HG02884 (cell line): Measurements from ENCODE around the gene GNAZ.

Experiments
- ATAC-seq: cut with Tn5 transposase; IDR thresholded peaks from one replicate; pipeline ENCODE4 v1.9.1; 2021; ENCODE audit warnings: mild to moderate bottlenecking, moderate library complexity; ENCODE audit not compliant: unreplicated experiment

GNAZ gene

GRCh38 chr22:23091760-23092159 lies 21.4 kb downstream of the GNAZ start:
- no peak for ATAC-seq

DNA sequence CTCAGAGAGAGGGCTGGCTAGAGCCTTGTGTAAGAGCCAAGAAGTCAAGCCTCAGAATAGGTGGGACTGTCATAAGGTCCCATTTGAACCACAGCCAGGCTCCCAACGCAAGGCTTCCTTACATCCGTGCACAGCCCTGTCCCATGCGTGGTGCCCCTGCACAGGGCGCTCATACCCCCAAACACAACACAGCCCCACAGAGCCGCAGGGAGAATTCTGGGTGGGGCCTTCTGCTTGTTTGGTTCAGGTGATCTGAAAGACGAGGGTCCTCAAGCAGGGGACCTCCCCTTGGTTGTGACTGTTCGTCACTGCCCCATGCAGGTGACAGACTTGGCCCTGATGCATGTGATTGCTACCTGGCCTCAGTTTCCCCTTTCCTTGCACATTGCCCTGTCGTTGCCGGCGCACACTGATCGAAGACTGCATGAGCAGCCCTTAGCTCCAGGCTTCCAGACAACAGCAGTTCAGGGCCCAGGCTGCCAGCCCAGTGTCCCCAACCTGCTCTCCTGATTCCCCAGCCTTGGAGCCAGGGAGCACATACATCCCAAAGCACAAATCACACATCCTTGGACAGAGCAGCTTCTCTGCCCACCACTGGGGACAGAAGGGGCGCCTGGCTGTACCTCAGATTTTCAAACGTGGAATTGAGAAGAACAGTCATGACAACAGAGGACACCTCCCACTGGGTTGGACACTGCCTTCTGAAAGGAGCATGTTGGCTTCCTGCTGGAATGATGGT lies 22.1 kb downstream of the GNAZ start:
- no peak for ATAC-seq

GRCh38 chr22:23093051-23093788 lies 22.9 kb downstream of the GNAZ start:
- no peak for ATAC-seq

- no peak for ATAC-seq
These were observed 23.9 kb downstream of the GNAZ start for GRCh38 chr22:23094260-23094659.

DNA sequence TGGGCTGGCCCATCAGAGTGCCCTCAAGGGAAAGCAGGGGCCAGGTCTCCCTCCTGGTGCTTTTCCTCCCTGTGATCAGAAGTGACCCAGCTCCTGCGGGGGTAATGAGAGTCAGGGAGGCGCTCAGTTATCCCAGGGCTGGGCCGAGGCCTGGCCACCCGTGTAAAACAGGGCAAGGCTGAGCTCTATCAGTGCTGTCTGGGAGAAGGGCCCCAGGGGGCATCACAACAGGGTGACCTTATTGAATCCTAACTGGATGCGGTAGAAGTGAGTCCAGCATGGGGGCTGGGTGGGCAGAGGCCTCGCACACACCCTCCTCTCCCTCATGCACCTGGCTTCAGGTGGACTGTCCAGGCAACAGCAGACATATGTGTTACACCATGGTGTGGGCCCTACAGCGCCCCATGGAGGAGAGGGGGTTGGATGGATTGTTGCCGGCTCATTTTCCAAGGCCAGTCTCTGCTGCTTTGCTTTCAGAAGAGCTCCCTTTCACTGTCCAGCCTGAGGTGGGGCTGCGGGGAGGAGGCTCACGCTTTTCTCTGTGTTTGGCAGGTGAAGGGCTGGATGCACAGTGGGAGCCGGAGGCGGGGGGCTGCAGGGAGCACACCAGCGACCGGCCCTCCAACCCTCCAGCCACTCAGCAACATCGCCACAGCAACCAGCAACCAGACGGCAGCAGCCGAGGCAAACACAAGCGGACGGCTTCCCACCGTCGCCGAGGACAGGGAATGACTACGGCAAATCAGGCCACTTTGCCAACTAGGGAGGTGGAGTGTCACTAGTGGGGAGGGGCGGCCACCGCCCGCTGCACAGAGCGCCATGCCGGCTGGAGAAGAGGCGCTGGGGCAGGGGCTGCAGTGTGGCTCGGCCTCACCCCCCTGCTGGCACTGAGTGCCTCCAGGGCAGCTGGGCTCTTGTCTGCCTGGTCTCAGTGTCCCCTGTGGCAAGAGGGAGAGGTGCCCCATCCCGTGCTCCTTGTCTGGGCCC lies 24.7 kb downstream of the GNAZ start:
- no peak for ATAC-seq

- ATAC-seq = no peak
These were observed 25.5 kb downstream of the GNAZ start for GRCh38 chr22:23095733-23096342.

GRCh38 chr22:23097412-23098229 lies 27.3 kb downstream of the GNAZ start:
- no peak for ATAC-seq

GRCh38 chr22:23098230-23098705 lies 27.9 kb downstream of the GNAZ start:
- no peak for ATAC-seq

DNA sequence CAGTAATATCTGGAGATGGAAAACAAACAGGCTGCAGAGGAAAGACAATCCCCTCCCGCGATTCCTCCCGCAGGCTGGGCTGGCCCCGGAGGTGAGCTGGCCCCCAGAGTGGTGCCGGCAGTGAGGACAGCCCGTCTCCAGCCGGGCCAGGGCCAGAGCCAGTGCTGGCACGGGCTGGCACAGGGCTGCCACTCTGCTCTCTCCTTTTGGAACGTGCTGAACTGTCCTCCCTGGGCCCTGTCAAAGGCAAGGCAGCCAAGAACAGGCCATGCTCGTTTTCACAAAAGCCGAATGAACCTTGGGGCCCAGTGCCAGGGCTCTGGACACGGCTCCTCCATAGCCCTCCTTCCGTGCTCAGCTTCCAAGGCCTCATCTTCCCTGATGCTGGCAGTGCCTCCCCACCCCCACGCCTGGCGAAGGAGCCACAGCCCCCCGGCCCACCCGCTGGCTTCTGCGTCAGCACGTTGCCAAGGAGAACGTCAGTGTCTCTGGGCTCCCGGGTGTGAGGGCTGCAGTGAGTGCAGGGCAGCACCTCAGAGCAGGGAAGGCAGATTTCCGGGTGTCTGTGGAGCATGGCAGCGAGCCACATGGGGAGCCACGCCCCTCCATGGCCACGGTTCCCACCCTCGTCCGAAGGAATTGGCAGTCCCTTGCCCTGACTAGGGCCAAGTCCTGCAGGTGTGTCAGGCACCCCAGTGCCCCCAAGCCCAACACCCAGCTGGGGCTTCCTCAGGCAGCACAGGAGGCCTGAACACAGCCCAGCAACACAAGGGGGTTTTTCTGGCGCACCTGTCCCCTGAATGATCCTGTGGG lies 28.6 kb downstream of the GNAZ start:
- no peak for ATAC-seq

DNA sequence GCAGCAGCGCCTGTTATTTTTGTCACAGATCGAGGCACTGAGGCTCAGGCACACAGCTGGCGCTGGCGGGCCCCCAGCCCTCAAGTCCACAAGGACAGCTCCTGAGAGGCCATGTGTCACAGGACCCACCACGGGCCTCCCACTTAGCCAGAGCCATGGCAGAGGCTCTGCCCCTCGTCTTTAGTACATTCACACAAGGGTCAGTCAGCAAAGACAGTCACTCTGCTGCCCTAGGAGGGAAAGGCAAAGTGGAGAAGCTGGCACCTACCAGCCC lies 29.1 kb downstream of the GNAZ start:
- ATAC-seq = no peak

GRCh38 chr22:23100124-23100801 lies 29.9 kb downstream of the GNAZ start:
- no peak for ATAC-seq

DNA sequence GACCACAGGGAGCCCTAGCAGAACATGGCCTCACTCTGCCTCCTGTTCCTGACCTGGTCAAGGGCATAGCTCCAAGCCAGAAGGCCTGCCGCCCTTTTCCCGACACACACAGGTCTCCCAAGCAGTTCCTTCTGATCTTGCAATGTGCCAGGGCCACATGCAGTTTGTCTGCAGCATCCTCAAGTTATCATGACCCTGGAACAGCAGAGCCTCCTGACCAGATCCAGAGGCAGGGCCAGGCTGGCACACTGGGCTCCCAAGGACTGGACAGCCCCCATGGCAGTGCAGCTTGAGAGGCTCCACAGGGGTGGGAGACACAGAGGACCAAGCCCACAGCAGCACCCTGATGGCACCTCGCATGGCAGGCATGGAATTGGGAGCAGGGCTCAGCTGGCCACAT lies 31.2 kb downstream of the GNAZ start:
- ATAC-seq = no peak

DNA sequence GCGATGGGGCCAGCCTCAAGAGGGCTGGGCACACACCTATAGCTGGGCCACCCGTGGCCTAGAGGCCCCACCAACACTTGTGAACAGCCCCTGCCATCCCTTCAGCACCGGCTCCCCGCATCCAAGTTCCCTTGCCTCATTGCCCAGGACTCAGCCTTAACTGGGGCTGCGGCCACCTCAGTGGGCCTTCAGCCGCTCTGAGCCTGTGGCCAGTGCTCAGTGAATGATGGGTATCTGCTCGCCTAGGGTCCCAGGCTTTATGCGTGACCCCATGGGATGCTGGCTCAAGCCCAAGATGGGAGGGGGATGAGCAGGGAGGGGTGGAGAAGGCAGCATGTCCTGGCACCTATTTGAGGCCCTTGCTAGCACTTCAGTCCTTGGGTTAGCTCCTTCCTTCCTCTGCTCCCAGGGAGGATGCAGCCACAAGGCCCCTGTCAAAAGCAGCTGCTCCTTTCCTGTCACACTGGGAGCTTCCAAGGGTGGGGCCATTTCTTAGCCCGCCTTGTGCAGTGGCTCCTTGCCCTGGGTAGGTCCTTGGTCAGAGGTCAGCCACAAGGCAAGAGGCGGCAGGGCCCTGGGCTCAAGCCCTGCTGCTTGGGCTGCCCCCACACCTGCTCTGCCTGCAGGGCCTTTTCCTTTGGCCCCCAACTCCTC lies 31.8 kb downstream of the GNAZ start:
- ATAC-seq = no peak

- ATAC-seq = no peak
These were observed 32.5 kb downstream of the GNAZ start for GRCh38 chr22:23102776-23103175.

- no peak for ATAC-seq
These were observed 33.1 kb downstream of the GNAZ start for GRCh38 chr22:23103199-23103954.

DNA sequence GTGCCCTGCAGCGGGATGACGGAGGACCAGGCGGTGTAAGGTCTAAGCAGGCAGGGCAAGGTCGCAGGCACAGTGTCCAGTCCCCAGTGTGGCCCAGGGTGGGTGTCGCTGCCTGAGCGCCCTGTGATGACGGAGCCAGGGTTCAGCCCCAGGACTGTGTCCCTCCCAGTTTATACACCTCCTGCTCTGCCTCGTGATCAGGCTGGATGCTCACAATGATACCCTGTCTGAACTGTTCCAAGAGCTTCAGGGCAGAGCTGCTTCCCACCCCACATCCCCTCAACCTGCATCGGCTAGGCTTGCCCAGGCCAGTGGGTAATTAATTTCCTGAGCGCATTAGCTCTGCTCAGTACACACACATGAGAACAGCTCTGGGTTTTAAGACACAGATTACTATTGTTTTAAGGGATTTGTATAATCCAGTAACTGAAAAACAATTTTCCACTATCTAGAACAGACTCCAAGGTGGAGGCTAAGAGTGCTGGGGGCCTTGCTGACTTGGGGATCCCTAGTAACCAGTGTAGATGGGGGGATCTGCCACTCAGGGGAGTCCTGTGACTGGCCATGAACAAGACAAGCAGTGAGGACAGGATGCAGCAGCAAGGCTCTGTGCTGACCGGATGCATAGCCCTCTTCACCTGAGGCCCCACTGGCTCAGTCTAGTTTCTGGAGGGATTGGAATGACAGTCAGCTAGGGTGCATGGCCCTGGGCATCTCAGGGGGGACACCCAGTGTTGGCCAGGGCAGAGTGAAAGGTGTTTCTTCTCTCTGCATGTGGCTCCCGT lies 34.1 kb downstream of the GNAZ start:
- ATAC-seq = no peak

DNA sequence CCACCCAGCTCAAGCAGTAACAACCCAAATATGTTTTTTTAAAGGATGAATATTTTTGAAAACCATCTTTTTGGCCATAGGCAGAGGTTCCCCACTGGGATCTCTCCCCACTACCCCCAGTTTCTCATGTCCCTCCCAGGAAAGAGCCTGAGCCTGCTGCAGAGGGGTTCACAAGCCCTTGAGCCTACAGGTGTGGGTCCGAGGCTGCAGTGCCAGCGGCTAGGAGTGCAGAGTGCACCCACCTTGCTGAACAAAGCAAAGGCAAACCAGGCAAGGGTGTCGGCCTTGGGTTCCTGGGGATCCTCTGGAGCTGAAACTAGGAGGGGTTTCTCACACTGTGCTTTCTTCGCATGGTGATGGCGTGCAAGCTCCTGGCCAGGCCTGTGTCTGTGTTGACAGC lies 35.0 kb downstream of the GNAZ start:
- no peak for ATAC-seq
